ENCODE results near the gene LRP1B. TPM values are rescaled to one million over a fixed set of nuclear protein-coding genes. Genes with fewer than 3 reads are reported as not detected.

LRP1B gene
- total and polyA plus RNA-seq, 2 donors (not counting 1 experiment from before 2014, with no cell fraction given) = under 0.01 to 0.01 TPM

DNA sequence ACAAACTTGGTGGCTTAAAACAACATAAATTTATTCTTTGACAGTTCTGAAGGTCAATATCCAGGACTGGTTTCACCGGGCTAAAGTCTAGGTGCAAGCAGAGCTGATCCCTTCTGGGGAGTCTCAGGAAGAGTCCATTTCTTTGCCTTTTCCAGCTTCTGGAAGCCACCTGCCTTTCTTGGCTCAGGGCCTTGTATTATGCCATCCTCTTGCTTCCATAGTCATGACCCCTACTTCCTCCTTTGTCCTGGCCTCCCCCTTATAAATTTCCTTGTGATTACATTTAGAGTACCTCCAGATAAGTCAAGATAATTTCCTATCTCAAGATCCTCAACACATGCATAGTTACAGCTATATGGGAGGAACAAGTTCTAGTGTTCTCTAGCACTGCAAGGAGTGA is 1089.5 kb downstream of the LRP1B start:
- no peaks in the 10 kb centered on the region for H4K20me1 ChIP-seq (ENCODE audit: control insufficient read depth, extremely low read depth, insufficient read depth, low read length)
- no peaks in the 10 kb centered on the region for H3K36me3 ChIP-seq (ENCODE audit: control insufficient read depth, insufficient read depth, low read length)
- no peak overlapping the region for H3K4me3 ChIP-seq (replicated peaks in 1 of 4; ENCODE audit: control extremely low read depth in 1 of 4, insufficient read depth in 1 of 4, low read depth in 3 of 4, low read length in 4 of 4)
- no peaks in the 10 kb centered on the region for H3K9me3 ChIP-seq (ENCODE audit: control insufficient read depth, insufficient read depth, low read depth, low read length)
- no peak overlapping the region for H3K9ac ChIP-seq (ENCODE audit: insufficient read depth, low read length)
- H3K4me2 ChIP-seq (ENCODE audit: extremely low read depth, insufficient read depth, low read length) = no peak overlapping the region
- DNase-seq (ENCODE audit: low read depth in 2 of 2) = peak in 1 of 2 donors; percentile 32
- H3K27me3 ChIP-seq (ENCODE audit: control insufficient read depth, insufficient read depth, low read length) = no peaks in the 10 kb centered on the region
- TF ChIP-seq, protein P1, sequence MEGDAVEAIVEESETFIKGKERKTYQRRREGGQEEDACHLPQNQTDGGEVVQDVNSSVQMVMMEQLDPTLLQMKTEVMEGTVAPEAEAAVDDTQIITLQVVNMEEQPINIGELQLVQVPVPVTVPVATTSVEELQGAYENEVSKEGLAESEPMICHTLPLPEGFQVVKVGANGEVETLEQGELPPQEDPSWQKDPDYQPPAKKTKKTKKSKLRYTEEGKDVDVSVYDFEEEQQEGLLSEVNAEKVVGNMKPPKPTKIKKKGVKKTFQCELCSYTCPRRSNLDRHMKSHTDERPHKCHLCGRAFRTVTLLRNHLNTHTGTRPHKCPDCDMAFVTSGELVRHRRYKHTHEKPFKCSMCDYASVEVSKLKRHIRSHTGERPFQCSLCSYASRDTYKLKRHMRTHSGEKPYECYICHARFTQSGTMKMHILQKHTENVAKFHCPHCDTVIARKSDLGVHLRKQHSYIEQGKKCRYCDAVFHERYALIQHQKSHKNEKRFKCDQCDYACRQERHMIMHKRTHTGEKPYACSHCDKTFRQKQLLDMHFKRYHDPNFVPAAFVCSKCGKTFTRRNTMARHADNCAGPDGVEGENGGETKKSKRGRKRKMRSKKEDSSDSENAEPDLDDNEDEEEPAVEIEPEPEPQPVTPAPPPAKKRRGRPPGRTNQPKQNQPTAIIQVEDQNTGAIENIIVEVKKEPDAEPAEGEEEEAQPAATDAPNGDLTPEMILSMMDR (conservative IDR thresholded peaks at IDR 0.05 in 1 of 2, IDR thresholded peaks at IDR 0.05 in 1 of 2; ENCODE audit: low read depth in 1 of 2, low read length in 2 of 2) = no peak
- no peak for TF ChIP-seq EZH2 (IDR thresholded peaks at IDR 0.05; ENCODE audit: low read length, missing control alignments)
- H2AFZ ChIP-seq (ENCODE audit: low read length) = no peak overlapping the region
- no peak overlapping the region for H3K27ac ChIP-seq (ENCODE audit: insufficient read depth, low read length)
- no peaks in the 10 kb centered on the region for H3K4me1 ChIP-seq (ENCODE audit: control insufficient read depth, extremely low read depth, insufficient read depth, low read length)
- H3K79me2 ChIP-seq (ENCODE audit: control insufficient read depth, insufficient read depth, low read length) = no peaks in the 10 kb centered on the region

DNA sequence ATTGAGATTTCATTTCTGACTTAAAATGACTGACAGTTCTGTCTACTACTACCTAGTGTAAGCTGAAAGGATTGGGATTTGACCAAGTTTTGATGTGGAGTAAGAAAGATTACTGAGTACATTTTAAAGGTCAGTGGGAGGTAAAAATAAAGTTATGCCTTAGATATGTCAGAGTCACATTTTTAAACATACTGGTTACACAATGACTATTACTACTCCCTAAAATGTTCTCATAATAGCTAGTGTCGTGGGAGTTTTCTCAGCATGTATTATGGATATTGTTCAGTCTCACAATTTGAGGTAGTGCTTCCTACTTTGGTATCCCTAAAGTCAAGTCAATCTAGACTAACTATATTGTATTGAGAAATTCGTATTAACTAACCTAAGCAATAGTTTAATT is 1092.5 kb downstream of the LRP1B start:
- Histone ChIP-seq H3K79me2 (ENCODE audit: control insufficient read depth, insufficient read depth, low read length) (no peaks in the 10 kb centered on the region), H3K4me2 (ENCODE audit: extremely low read depth, insufficient read depth, low read length) (no peak overlapping the region), H3K36me3 (ENCODE audit: control insufficient read depth, insufficient read depth, low read length) (no peaks in the 10 kb centered on the region), H3K4me1 (ENCODE audit: control insufficient read depth, extremely low read depth, insufficient read depth, low read length) (no peaks in the 10 kb centered on the region), H3K4me3 (replicated peaks in 1 of 4; ENCODE audit: control extremely low read depth in 1 of 4, insufficient read depth in 1 of 4, low read depth in 3 of 4, low read length in 4 of 4) (no peak overlapping the region), H3K9me3 (ENCODE audit: control insufficient read depth, insufficient read depth, low read depth, low read length) (no peaks in the 10 kb centered on the region), H3K27ac (ENCODE audit: insufficient read depth, low read length) (no peak overlapping the region), H2AFZ (ENCODE audit: low read length) (no peak overlapping the region), H3K27me3 (ENCODE audit: control insufficient read depth, insufficient read depth, low read length) (no peaks in the 10 kb centered on the region), H3K9ac (ENCODE audit: insufficient read depth, low read length) (no peak overlapping the region), H4K20me1 (ENCODE audit: control insufficient read depth, extremely low read depth, insufficient read depth, low read length) (no peaks in the 10 kb centered on the region)
- DNase-seq (ENCODE audit: low read depth in 2 of 2) = no peak
- TF ChIP-seq EZH2 (IDR thresholded peaks at IDR 0.05; ENCODE audit: low read length, missing control alignments) = no peak
- TF ChIP-seq, protein P1 (conservative IDR thresholded peaks at IDR 0.05 in 1 of 2, IDR thresholded peaks at IDR 0.05 in 1 of 2; ENCODE audit: low read depth in 1 of 2, low read length in 2 of 2) = no peak

DNA sequence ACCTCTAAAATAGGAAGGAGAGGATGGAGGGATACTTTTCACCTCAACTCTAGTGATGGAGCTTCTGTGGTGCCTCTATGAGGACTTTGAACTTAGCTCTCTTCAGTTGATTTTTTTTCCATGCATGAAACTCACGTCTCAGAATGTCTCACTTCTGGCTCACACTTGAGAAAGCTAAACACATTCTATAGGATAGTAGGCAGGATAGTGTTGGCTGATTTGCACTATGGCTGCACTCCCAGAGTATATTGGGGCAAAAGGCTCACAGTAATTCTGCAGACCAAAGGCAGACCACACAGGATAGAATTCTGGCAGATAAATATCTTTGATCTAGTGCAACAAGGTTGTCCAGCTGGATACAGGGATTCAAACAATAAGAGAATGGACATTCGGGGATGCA is 1093.5 kb downstream of the LRP1B start:
- no peaks in the 10 kb centered on the region for H3K36me3 ChIP-seq (ENCODE audit: control insufficient read depth, insufficient read depth, low read length)
- no peak overlapping the region for H3K4me2 ChIP-seq (ENCODE audit: extremely low read depth, insufficient read depth, low read length)
- H4K20me1 ChIP-seq (ENCODE audit: control insufficient read depth, extremely low read depth, insufficient read depth, low read length) = no peaks in the 10 kb centered on the region
- no peaks in the 10 kb centered on the region for H3K9me3 ChIP-seq (ENCODE audit: control insufficient read depth, insufficient read depth, low read depth, low read length)
- DNase-seq (ENCODE audit: low read depth in 2 of 2) = no peak
- no peaks in the 10 kb centered on the region for H3K79me2 ChIP-seq (ENCODE audit: control insufficient read depth, insufficient read depth, low read length)
- no peak overlapping the region for H2AFZ ChIP-seq (ENCODE audit: low read length)
- no peaks in the 10 kb centered on the region for H3K4me1 ChIP-seq (ENCODE audit: control insufficient read depth, extremely low read depth, insufficient read depth, low read length)
- TF ChIP-seq, protein P1 (conservative IDR thresholded peaks at IDR 0.05 in 1 of 2, IDR thresholded peaks at IDR 0.05 in 1 of 2; ENCODE audit: low read depth in 1 of 2, low read length in 2 of 2) = no peak
- TF ChIP-seq EZH2 (IDR thresholded peaks at IDR 0.05; ENCODE audit: low read length, missing control alignments) = no peak
- H3K9ac ChIP-seq (ENCODE audit: insufficient read depth, low read length) = no peak overlapping the region
- H3K4me3 ChIP-seq (replicated peaks in 1 of 4; ENCODE audit: control extremely low read depth in 1 of 4, insufficient read depth in 1 of 4, low read depth in 3 of 4, low read length in 4 of 4) = no peak overlapping the region
- H3K27me3 ChIP-seq (ENCODE audit: control insufficient read depth, insufficient read depth, low read length) = no peaks in the 10 kb centered on the region
- H3K27ac ChIP-seq (ENCODE audit: insufficient read depth, low read length) = no peak overlapping the region

Measured in fibroblast of lung (primary cell).